Spleen (tissue), 11 donors: ENCODE data around the gene FAM120A. TPM values are rescaled to one million over a fixed set of nuclear protein-coding genes. Genes with fewer than 3 reads are reported as not detected.

ENCODE experiments used
- DNase-seq: peaks from one replicate; pipeline ENCODE4 v3.0.0-alpha.2; 2020
- H3K27ac ChIP-seq, 8 donors: fragments of 200-600 bp; sonication (generic) in 7 of 8; 1 replicate in 4 of 8; 2 replicates in 4 of 8; pipeline versions ENCODE4 v1.5.0 to v1.8.0; 2016 to 2021; ENCODE audit warnings: inconsistent platforms in 4 of 8, mild to moderate bottlenecking in 4 of 8, moderate library complexity in 1 of 8
- H3K27me3 ChIP-seq, 7 donors: fragments of 200-600 bp; sonication (generic) in 6 of 7; replicated peaks in 1 of 7; 1 replicate in 4 of 7; 2 replicates in 3 of 7; pipeline versions ENCODE4 v1.5.0 to v1.8.0; 2016 to 2021; ENCODE audit warnings: inconsistent platforms in 3 of 7, mild to moderate bottlenecking in 1 of 7
- H3K36me3 ChIP-seq, 6 donors: fragments of 200-600 bp; sonication (generic) in 5 of 6; 1 replicate in 4 of 6; 2 replicates in 2 of 6; pipeline versions ENCODE4 v1.5.0 to v1.8.0; 2016 to 2021; ENCODE audit warnings: inconsistent platforms in 2 of 6
- H3K4me1 ChIP-seq, 6 donors: fragments of 200-600 bp; sonication (generic) in 5 of 6; 1 replicate in 3 of 6; 2 replicates in 3 of 6; pipeline versions ENCODE4 v1.5.0 to v1.8.0; 2016 to 2021; ENCODE audit warnings: inconsistent platforms in 3 of 6
- H3K4me3 ChIP-seq, 8 donors: fragments of 200-600 bp; sonication (generic) in 7 of 8; 1 replicate in 4 of 8; 2 replicates in 4 of 8; pipeline versions ENCODE4 v1.5.0 to v1.8.0; 2016 to 2021; ENCODE audit warnings: inconsistent platforms in 4 of 8, mild to moderate bottlenecking in 4 of 8, moderate library complexity in 2 of 8
- H3K9me3 ChIP-seq, 8 donors: fragments of 200-600 bp; sonication (generic) in 7 of 8; 1 replicate in 4 of 8; 2 replicates in 4 of 8; pipeline versions ENCODE4 v1.5.0 to v1.8.0; 2016 to 2021; ENCODE audit warnings: inconsistent platforms in 4 of 8
- CTCF ChIP-seq, 11 experiments: fragments of 200-600 bp in 7 of 11; fragments of 450-650 bp in 4 of 11; sonication (generic) in 4 of 11; IDR thresholded peaks in 8 of 11; conservative IDR thresholded peaks in 3 of 11; 1 replicate in 7 of 11; 2 replicates in 4 of 11; pipeline versions ENCODE4 v1.4.0 to v1.8.0; 2016 to 2021; ENCODE audit warnings: antibody characterized with exemption in 11 of 11, inconsistent platforms in 4 of 11, mild to moderate bottlenecking in 1 of 11
- POLR2A ChIP-seq, 3 donors: fragments of 450-650 bp; IDR thresholded peaks; one replicate each; pipeline ENCODE4 v1.5.1; 2017; ENCODE audit warnings: antibody characterized with exemption in 3 of 3, mild to moderate bottlenecking in 1 of 3
- POLR2AphosphoS5 ChIP-seq, 3 donors: sonication (generic); formaldehyde crosslinking; IDR thresholded peaks; one replicate each; pipeline ENCODE4 v1.5.1; 2017; ENCODE audit warnings: antibody characterized with exemption in 3 of 3
- WGBS, 5 donors: extraction: QIAGEN DNeasy Blood & Tissue Kit in 3 of 5; methylation state at CpG; one replicate each; pipeline versions ENCODE4 v1.1.5 to v1.1.7; 2013 to 2018; 5-methylcytosine and 5-hydroxymethylcytosine counted together
- intact Hi-C: fragments of 100-400 bp; cut with DNase I; formaldehyde crosslinking; loops from one replicate; pipeline ENCODE4 v1.15.0; 2023; ENCODE audit warnings: low total_unique reads
- polyA plus RNA-seq, 3 donors: library from polyadenylated mRNA; stranded (reverse); fragments of 200-250 nt; gene quantifications; one replicate each; pipeline ENCODE4 v1.2.1, GENCODE V29; 2013
- total RNA-seq, 7 donors: library from RNA; depleted of rRNA in 3 of 7; stranded (reverse); fragments of >200 nt in 3 of 7; fragmentation: NEBNext Ultra II Directional in 4 of 7; extraction: Animal tissue kit (Norgen Biotek cat#: 25700) in 4 of 7; gene quantifications; one replicate each; pipeline versions ENCODE4 v1.1.0 to v1.2.1, GENCODE V29; 2016 to 2021
- donor health status: healthy with polysubstance abuse.
- donor health status: DM: no; HTN: no; CAD: no; lungs with moderate emphysema.
- donor health status: DM: no; HTN: no; CAD: no.
- donor health status: Bipolar disorder and iron deficiency.
- donor health status: healthy.
- donor health status: DM: no; HTN: no; CAD: no.
- donor health status: DM: yes; HTN: yes; CAD: no.

FAM120A gene
- total and polyA plus RNA-seq, 10 donors: 33.0 to 116 (median 102) TPM

- no peak for DNase-seq
- H3K27me3 ChIP-seq: no peaks in the 10 kb centered on the region
- H3K27ac ChIP-seq: no peak overlapping the region
- intact Hi-C loops: no loop called here
- H3K4me1 ChIP-seq: peaks cover 0 to 36% (median 12%) of the 10 kb centered on the region in 6 donors
- WGBS, 5 donors: 62 to 92% (median 86%) methylated on average over 2 of the region's 2 CpGs
- H3K36me3 ChIP-seq: no peaks in the 10 kb centered on the region
- TF ChIP-seq POLR2A (IDR thresholded peaks at IDR 0.05) (no peak), POLR2AphosphoS5 (IDR thresholded peaks at IDR 0.05) (no peak), CTCF (IDR thresholded peaks at IDR 0.05 in 8 of 11, conservative IDR thresholded peaks at IDR 0.05 in 3 of 11) (no peak)
- no peak overlapping the region for H3K4me3 ChIP-seq
- peaks cover 11 to 40% (median 38%) of the 10 kb centered on the region in 8 donors for H3K9me3 ChIP-seq
These were observed 160.7 kb downstream of the FAM120A start for GRCh38 chr9:93612052-93612795.

DNA sequence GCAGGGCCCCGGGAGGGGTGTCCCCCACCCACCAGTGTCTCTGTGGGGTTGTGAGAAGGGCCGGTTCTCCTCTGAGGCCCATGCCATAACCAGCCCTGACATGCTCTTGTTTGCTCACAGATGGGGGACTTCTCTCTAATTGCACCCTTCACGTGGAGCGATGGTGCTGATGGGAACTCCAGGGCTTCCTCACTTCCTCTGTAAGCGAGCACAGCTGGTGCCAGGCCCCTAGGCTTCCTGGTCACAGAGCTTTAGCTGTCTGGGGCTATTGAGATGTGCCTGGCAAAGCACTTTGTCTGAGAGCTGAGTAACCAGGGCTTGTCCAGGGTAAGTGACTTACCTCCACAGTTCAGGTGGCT, 161.3 kb downstream of the FAM120A start:
- DNase-seq: peak; percentile 55
- Histone ChIP-seq H3K27me3 (no peaks in the 10 kb centered on the region), H3K4me3 (no peak overlapping the region), H3K36me3 (no peaks in the 10 kb centered on the region), H3K27ac (no peak overlapping the region), H3K9me3 (peaks cover 11 to 35% (median 33%) of the 10 kb centered on the region in 8 donors), H3K4me1 (peaks cover 0 to 41% (median 12%) of the 10 kb centered on the region in 6 donors)
- intact Hi-C loops: no loop called here
- 22 to 47% (median 29%) methylated on average over 5 of the region's 5 CpGs for WGBS, 5 donors
- TF ChIP-seq CTCF (IDR thresholded peaks at IDR 0.05 in 8 of 11, conservative IDR thresholded peaks at IDR 0.05 in 3 of 11) (no peak), POLR2AphosphoS5 (IDR thresholded peaks at IDR 0.05) (no peak), POLR2A (IDR thresholded peaks at IDR 0.05) (no peak)

DNA sequence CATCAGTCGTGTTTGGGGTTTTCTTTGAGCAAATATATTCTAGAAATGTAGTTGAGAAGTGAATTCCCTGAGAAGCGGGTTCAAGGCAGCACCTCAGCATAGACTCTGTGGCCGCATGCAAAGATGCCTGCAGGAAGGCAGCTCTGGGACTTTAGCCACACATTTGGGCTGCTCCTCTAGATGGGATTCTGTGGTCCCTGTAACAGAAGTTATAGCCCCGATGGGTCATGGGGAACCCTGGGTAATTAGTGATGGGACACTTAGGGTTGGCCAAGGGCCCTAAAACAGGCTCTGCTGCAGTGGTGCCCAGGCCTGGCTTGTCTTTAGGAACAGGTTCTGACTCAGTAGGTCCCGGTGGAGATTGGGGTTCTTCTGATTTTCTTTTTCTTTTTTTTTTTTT, 161.7 kb downstream of the FAM120A start:
- peaks cover 11 to 31% (median 29%) of the 10 kb centered on the region in 8 donors for H3K9me3 ChIP-seq
- H3K4me3 ChIP-seq: no peak overlapping the region
- H3K36me3 ChIP-seq: no peaks in the 10 kb centered on the region
- no peak for DNase-seq
- peaks cover 0 to 45% (median 12%) of the 10 kb centered on the region in 6 donors for H3K4me1 ChIP-seq
- H3K27me3 ChIP-seq: no peaks in the 10 kb centered on the region
- no peak overlapping the region for H3K27ac ChIP-seq
- WGBS, 5 donors: 91 to 94% (median 92%) methylated on average over 3 to 5 of the region's 5 CpGs
- intact Hi-C loops: no loop called here
- TF ChIP-seq CTCF (IDR thresholded peaks at IDR 0.05 in 8 of 11, conservative IDR thresholded peaks at IDR 0.05 in 3 of 11) (no peak), POLR2A (IDR thresholded peaks at IDR 0.05) (no peak), POLR2AphosphoS5 (IDR thresholded peaks at IDR 0.05) (no peak)

DNA sequence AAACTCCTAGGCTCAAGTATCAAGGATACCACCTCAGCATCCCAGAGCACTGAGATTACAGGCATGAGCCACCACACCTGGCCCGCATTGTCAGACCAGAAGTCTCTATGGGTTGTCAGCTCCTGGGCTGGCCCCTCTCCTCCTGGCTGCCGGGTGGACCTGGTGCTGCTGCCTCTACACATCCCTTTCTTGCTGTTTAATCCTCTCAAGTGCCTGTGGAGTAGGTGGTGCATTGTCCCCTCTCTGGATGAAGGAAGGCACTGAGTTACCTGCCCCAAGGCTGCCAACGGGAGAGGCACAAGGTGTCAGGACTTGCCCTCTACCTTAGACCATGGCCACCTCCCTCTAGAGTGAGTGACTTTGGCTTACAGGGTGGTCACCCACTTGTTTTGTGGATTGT, 162.3 kb downstream of the FAM120A start:
- intact Hi-C loops: no loop called here
- no peaks in the 10 kb centered on the region for H3K27me3 ChIP-seq
- peaks cover 7 to 25% (median 23%) of the 10 kb centered on the region in 8 donors for H3K9me3 ChIP-seq
- TF ChIP-seq CTCF (IDR thresholded peaks at IDR 0.05 in 8 of 11, conservative IDR thresholded peaks at IDR 0.05 in 3 of 11) (no peak), POLR2A (IDR thresholded peaks at IDR 0.05) (no peak), POLR2AphosphoS5 (IDR thresholded peaks at IDR 0.05) (no peak)
- 59 to 100% (median 65%) methylated on average over 1 to 3 of the region's 3 CpGs for WGBS, 5 donors
- H3K27ac ChIP-seq: no peak overlapping the region
- H3K4me3 ChIP-seq: no peak overlapping the region
- H3K4me1 ChIP-seq: peaks cover 0 to 49% (median 12%) of the 10 kb centered on the region in 6 donors
- no peaks in the 10 kb centered on the region for H3K36me3 ChIP-seq
- no peak for DNase-seq
